ENCODE measurements around the gene POGLUT2. TPM values are rescaled to one million over a fixed set of nuclear protein-coding genes. Genes with fewer than 3 reads are reported as not detected.
"Not testable (repeated sequence)": the region's sequence is repeated elsewhere in the genome, so short reads cannot be mapped to it uniquely, and the experiment has no call there.

POGLUT2 gene
- total and polyA plus RNA-seq, 7 experiments from 2014 or later = 0.19 to 10.4 (median 0.40) TPM; not detected in 2

- H3K9me3 ChIP-seq (ENCODE audit: control insufficient read depth in 2 of 3, low read length in 3 of 3); H3K9me3 Mint-ChIP-seq; ATAC-seq; H3K27me3 Mint-ChIP-seq; CTCF ChIA-PET; H3K27ac ChIP-seq (ENCODE audit: low read depth, low read length); intact Hi-C loops (cut with micrococcal nuclease); DNase-seq; H3K36me3 ChIP-seq (ENCODE audit: control insufficient read depth in 2 of 3, insufficient read depth in 3 of 3, low read length in 3 of 3); H3K27me3 ChIP-seq (ENCODE audit: control insufficient read depth in 2 of 2, insufficient read depth in 2 of 2, low read length in 2 of 2); H3K4me3 ChIP-seq (ENCODE audit: low read length): not testable (repeated sequence)
- H3K4me1 ChIP-seq (ENCODE audit: control insufficient read depth in 2 of 2, insufficient read depth in 2 of 2, low read length in 2 of 2) = peaks cover 6 to 18% of the 10 kb centered on the region in 2 donors
- Mint-ChIP-seq H3K4me3 (peak overlapping the region in 1 of 10 donors; percentile 60), H3K27ac (peak overlapping the region in 2 of 9 donors; percentile 23 to 93), H3K4me1 (peaks cover 12 to 39% (median 19%) of the 10 kb centered on the region in 7 donors), H3K36me3 (peaks cover 0 to 35% (median 0%) of the 10 kb centered on the region in 5 donors)
- POLR2A ChIA-PET = interaction anchor here (0.8 kb wide), 1 partner anchor 15 kb away, joined by 3 read pairs; no protein-coding TSS in a partner anchor
Observed at GRCh38 chr13:102780656-102781055, 18.1 kb downstream of the POGLUT2 start.

- Histone ChIP-seq H3K9me3 (ENCODE audit: control insufficient read depth in 2 of 3, low read length in 3 of 3) (no peaks in the 10 kb centered on the region), H3K27me3 (ENCODE audit: control insufficient read depth in 2 of 2, insufficient read depth in 2 of 2, low read length in 2 of 2) (no peaks in the 10 kb centered on the region), H3K36me3 (ENCODE audit: control insufficient read depth in 2 of 3, insufficient read depth in 3 of 3, low read length in 3 of 3) (no peaks in the 10 kb centered on the region), H3K27ac (ENCODE audit: low read depth, low read length) (no peak overlapping the region), H3K4me3 (ENCODE audit: low read length) (no peak overlapping the region), H3K4me1 (ENCODE audit: control insufficient read depth in 2 of 2, insufficient read depth in 2 of 2, low read length in 2 of 2) (peaks cover 6 to 18% of the 10 kb centered on the region in 2 donors)
- intact Hi-C loops (cut with micrococcal nuclease) = loop anchor here in 1 of 2 donors (1.0 kb wide), 3 partner anchors 11 to 183 kb away; partner anchors contain the start of gene TPP2
- Mint-ChIP-seq H3K27me3 (no peaks in the 10 kb centered on the region), H3K27ac (peak overlapping the region; percentile 1 to 93 (median 51)), H3K4me3 (peak overlapping the region in 7 of 10 donors; percentile 3 to 78 (median 22)), H3K36me3 (peaks cover 0 to 30% (median 0%) of the 10 kb centered on the region in 5 donors), H3K9me3 (peaks cover 0 to 7% (median 2%) of the 10 kb centered on the region in 11 donors), H3K4me1 (peaks cover 12 to 42% (median 25%) of the 10 kb centered on the region in 7 donors)
- ATAC-seq (peak; percentile 80), DNase-seq (peak in 4 of 9 donors; percentile 11 to 41 (median 17))
- CTCF ChIA-PET = no interaction called here
- POLR2A ChIA-PET = interaction anchor here (0.9 kb wide), 1 partner anchor 9 kb away, joined by 3 read pairs; no protein-coding TSS in a partner anchor
Observed at GRCh38 chr13:102779436-102780159, 19.2 kb downstream of the POGLUT2 start.

DNA sequence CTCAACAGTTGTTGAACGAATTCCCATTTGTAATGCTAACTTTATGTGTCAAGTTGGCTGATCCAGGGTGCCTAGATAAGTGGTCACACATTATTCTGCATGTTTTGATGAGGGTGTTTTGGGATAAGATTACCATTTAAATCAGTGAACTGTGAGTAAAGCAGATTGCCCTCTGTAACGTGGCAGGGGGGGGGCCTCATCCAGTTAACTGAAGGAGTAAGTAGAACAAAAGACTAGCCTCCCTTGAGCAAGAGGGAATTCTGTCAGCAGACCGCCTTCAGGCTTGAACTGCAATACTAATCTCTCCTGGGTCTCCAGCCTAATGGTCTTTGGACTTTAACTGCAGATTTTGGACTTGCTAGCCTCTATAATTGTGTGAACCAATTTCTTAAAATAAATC, 21.0 kb downstream of the POGLUT2 start:
- intact Hi-C loops (cut with micrococcal nuclease) = no loop called here
- ChIA-PET CTCF (no interaction called here), POLR2A (no interaction called here)
- Mint-ChIP-seq H3K27me3 (no peaks in the 10 kb centered on the region), H3K4me1 (peaks cover 16 to 53% (median 36%) of the 10 kb centered on the region in 7 donors), H3K9me3 (peaks cover 0 to 7% (median 2%) of the 10 kb centered on the region in 11 donors), H3K27ac (no peak overlapping the region), H3K4me3 (no peak overlapping the region), H3K36me3 (peaks cover 0 to 21% (median 0%) of the 10 kb centered on the region in 5 donors)
- H3K4me1 ChIP-seq (ENCODE audit: control insufficient read depth in 2 of 2, insufficient read depth in 2 of 2, low read length in 2 of 2) = peaks cover 10 to 18% of the 10 kb centered on the region in 2 donors
- no peak overlapping the region for H3K27ac ChIP-seq (ENCODE audit: low read depth, low read length)
- H3K4me3 ChIP-seq (ENCODE audit: low read length) = no peak overlapping the region
- DNase-seq (no peak), ATAC-seq (no peak)
- no peaks in the 10 kb centered on the region for H3K9me3 ChIP-seq (ENCODE audit: control insufficient read depth in 2 of 3, low read length in 3 of 3)
- H3K27me3 ChIP-seq (ENCODE audit: control insufficient read depth in 2 of 2, insufficient read depth in 2 of 2, low read length in 2 of 2) = no peaks in the 10 kb centered on the region
- H3K36me3 ChIP-seq (ENCODE audit: control insufficient read depth in 2 of 3, insufficient read depth in 3 of 3, low read length in 3 of 3) = peaks cover 0 to 7% (median 0%) of the 10 kb centered on the region in 3 experiments

- H3K4me1 Mint-ChIP-seq = peaks cover 25 to 66% (median 46%) of the 10 kb centered on the region in 7 donors
- H3K36me3 ChIP-seq (ENCODE audit: control insufficient read depth in 2 of 3, insufficient read depth in 3 of 3, low read length in 3 of 3) = peaks cover 0 to 7% (median 0%) of the 10 kb centered on the region in 3 experiments
- H3K27ac Mint-ChIP-seq = peak overlapping the region in 1 of 9 donors; percentile 13
- H3K27me3 ChIP-seq (ENCODE audit: control insufficient read depth in 2 of 2, insufficient read depth in 2 of 2, low read length in 2 of 2) = no peaks in the 10 kb centered on the region
- DNase-seq = no peak
- peaks cover 0 to 12% (median 0%) of the 10 kb centered on the region in 5 donors for H3K36me3 Mint-ChIP-seq
- POLR2A ChIA-PET = no interaction called here
- CTCF ChIA-PET = interaction anchor here (2.0 kb wide), 1 partner anchor 194 kb away, joined by 4 read pairs; no protein-coding TSS in a partner anchor
- H3K4me1 ChIP-seq (ENCODE audit: control insufficient read depth in 2 of 2, insufficient read depth in 2 of 2, low read length in 2 of 2) = peaks cover 14 to 18% of the 10 kb centered on the region in 2 donors
- H3K27ac ChIP-seq (ENCODE audit: low read depth, low read length) = no peak overlapping the region
- no peak overlapping the region for H3K4me3 Mint-ChIP-seq
- no peaks in the 10 kb centered on the region for H3K9me3 ChIP-seq (ENCODE audit: control insufficient read depth in 2 of 3, low read length in 3 of 3)
- H3K4me3 ChIP-seq (ENCODE audit: low read length) = no peak overlapping the region
- H3K9me3 Mint-ChIP-seq = peaks cover 0 to 4% (median 0%) of the 10 kb centered on the region in 11 donors
- no peak for ATAC-seq
- intact Hi-C loops (cut with micrococcal nuclease) = no loop called here
- H3K27me3 Mint-ChIP-seq = no peaks in the 10 kb centered on the region
Observed at GRCh38 chr13:102776271-102776670, 22.5 kb downstream of the POGLUT2 start.

GRCh38 chr13:102774591-102775520, 23.9 kb downstream of the POGLUT2 start:
- H3K27me3 ChIP-seq (ENCODE audit: control insufficient read depth in 2 of 2, insufficient read depth in 2 of 2, low read length in 2 of 2) = no peaks in the 10 kb centered on the region
- peaks cover 12 to 14% of the 10 kb centered on the region in 2 donors for H3K4me1 ChIP-seq (ENCODE audit: control insufficient read depth in 2 of 2, insufficient read depth in 2 of 2, low read length in 2 of 2)
- no peak for DNase-seq
- H3K9me3 ChIP-seq (ENCODE audit: control insufficient read depth in 2 of 3, low read length in 3 of 3) = no peaks in the 10 kb centered on the region
- Mint-ChIP-seq H3K27ac (peak overlapping the region; percentile 66 to 96 (median 92)), H3K4me1 (peaks cover 25 to 65% (median 56%) of the 10 kb centered on the region in 7 donors), H3K36me3 (peaks cover 0 to 7% (median 0%) of the 10 kb centered on the region in 5 donors), H3K4me3 (peak overlapping the region; percentile 87 to 97 (median 94)), H3K9me3 (peaks cover 0 to 4% (median 0%) of the 10 kb centered on the region in 11 donors), H3K27me3 (no peaks in the 10 kb centered on the region)
- no peak for ATAC-seq
- H3K4me3 ChIP-seq (ENCODE audit: low read length) = no peak overlapping the region
- ChIA-PET CTCF (interaction anchor here (1.3 to 2.0 kb wide), 2 partner anchors 26 to 193 kb away, joined by 3 to 4 read pairs; no protein-coding TSS in a partner anchor), POLR2A (interaction anchor here (2.6 to 4.3 kb wide), 3 partner anchors 72 to 182 kb away, joined by 19 to 51 read pairs (median 41); partner anchors contain the start of genes ERCC5 and TPP2)
- intact Hi-C loops (cut with micrococcal nuclease) = loop anchor here (5.0 kb wide), 3 partner anchors 48 to 383 kb away; no protein-coding TSS in a partner anchor
- H3K27ac ChIP-seq (ENCODE audit: low read depth, low read length) = no peak overlapping the region
- peaks cover 0 to 7% (median 0%) of the 10 kb centered on the region in 3 experiments for H3K36me3 ChIP-seq (ENCODE audit: control insufficient read depth in 2 of 3, insufficient read depth in 3 of 3, low read length in 3 of 3)

GRCh38 chr13:102774214-102774568, 24.6 kb downstream of the POGLUT2 start:
- H3K4me1 Mint-ChIP-seq = peaks cover 20 to 61% (median 51%) of the 10 kb centered on the region in 7 donors
- Histone ChIP-seq H3K4me1 (ENCODE audit: control insufficient read depth in 2 of 2, insufficient read depth in 2 of 2, low read length in 2 of 2) (peaks cover 7 to 8% of the 10 kb centered on the region in 2 donors), H3K36me3 (ENCODE audit: control insufficient read depth in 2 of 3, insufficient read depth in 3 of 3, low read length in 3 of 3) (peaks cover 0 to 7% (median 0%) of the 10 kb centered on the region in 3 experiments), H3K4me3 (ENCODE audit: low read length) (peak overlapping the region; percentile 89), H3K9me3 (ENCODE audit: control insufficient read depth in 2 of 3, low read length in 3 of 3) (no peaks in the 10 kb centered on the region), H3K27me3 (ENCODE audit: control insufficient read depth in 2 of 2, insufficient read depth in 2 of 2, low read length in 2 of 2) (no peaks in the 10 kb centered on the region), H3K27ac (ENCODE audit: low read depth, low read length) (peak overlapping the region; percentile 79)
- intact Hi-C loops (cut with micrococcal nuclease) = loop anchor here (5.0 kb wide), 3 partner anchors 47 to 382 kb away; no protein-coding TSS in a partner anchor
- no peaks in the 10 kb centered on the region for H3K27me3 Mint-ChIP-seq
- H3K36me3 Mint-ChIP-seq = peaks cover 0 to 3% (median 0%) of the 10 kb centered on the region in 5 donors
- ChIA-PET CTCF (interaction anchor here (0.7 kb wide), 1 partner anchor 74 kb away, joined by 3 read pairs; no protein-coding TSS in a partner anchor), POLR2A (interaction anchor here (0.7 to 4.3 kb wide), 12 partner anchors 10 to 181 kb away, joined by 3 to 51 read pairs (median 3); partner anchors contain the start of genes ERCC5 and TPP2)
- peaks cover 0 to 2% (median 0%) of the 10 kb centered on the region in 11 donors for H3K9me3 Mint-ChIP-seq
- DNase-seq (no peak), ATAC-seq (no peak)
- peak overlapping the region; percentile 87 to 97 (median 94) for H3K4me3 Mint-ChIP-seq
- H3K27ac Mint-ChIP-seq = peak overlapping the region; percentile 72 to 96 (median 92)

All from naive thymus-derived CD4-positive, alpha-beta T cell (primary cell).